GM12801 (cell line): ENCODE results near the gene GPC6.

ENCODE experiments used
- TF ChIP-seq, protein P1 (sequence below): IDR thresholded peaks from one replicate; pipeline ENCODE4 v1.5.1; 2011; ENCODE audit warnings: control low read depth; ENCODE audit not compliant: insufficient read length; ENCODE audit errors: extremely low read depth

The GPC6 gene

DNA sequence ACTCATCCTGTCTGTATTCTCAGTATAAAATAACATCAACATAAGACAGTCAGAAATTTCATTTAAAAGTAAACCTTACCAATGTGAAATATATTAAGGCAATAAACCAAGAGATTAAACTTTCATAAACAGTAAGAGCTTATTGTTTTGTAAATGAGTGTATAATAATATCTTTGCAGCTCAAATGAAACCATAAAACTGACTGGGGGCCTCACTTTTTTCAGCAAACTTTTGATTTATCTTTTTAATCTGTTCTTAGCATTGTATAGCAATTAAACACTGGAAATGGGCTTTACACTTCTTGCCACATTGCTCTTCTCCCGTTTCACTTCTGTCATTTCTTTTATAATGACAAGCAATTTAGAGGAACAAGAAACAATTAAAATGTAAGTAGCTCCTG is 580.3 kb downstream of the GPC6 start:
- TF ChIP-seq, protein P1, sequence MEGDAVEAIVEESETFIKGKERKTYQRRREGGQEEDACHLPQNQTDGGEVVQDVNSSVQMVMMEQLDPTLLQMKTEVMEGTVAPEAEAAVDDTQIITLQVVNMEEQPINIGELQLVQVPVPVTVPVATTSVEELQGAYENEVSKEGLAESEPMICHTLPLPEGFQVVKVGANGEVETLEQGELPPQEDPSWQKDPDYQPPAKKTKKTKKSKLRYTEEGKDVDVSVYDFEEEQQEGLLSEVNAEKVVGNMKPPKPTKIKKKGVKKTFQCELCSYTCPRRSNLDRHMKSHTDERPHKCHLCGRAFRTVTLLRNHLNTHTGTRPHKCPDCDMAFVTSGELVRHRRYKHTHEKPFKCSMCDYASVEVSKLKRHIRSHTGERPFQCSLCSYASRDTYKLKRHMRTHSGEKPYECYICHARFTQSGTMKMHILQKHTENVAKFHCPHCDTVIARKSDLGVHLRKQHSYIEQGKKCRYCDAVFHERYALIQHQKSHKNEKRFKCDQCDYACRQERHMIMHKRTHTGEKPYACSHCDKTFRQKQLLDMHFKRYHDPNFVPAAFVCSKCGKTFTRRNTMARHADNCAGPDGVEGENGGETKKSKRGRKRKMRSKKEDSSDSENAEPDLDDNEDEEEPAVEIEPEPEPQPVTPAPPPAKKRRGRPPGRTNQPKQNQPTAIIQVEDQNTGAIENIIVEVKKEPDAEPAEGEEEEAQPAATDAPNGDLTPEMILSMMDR = no peak

DNA sequence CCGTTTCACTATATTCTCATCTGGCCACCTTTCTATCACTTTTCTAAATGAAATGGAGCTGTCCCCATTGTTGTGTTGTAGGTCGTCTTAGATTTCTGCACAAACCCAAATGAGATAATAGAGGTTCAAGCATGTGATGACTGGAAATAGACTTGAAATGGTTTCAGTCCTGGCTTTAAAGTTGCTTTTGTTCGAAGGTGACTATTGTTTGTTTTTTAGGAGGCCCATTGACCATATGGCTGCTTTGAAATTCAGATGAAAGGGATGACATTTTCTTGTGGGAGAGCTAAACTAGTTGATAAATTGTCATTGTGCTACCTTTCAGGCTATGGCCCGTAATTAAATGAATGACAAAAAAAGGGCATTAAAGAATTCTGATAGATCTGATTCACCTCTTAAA is 583.7 kb downstream of the GPC6 start:
- TF ChIP-seq, protein P1 = no peak

DNA sequence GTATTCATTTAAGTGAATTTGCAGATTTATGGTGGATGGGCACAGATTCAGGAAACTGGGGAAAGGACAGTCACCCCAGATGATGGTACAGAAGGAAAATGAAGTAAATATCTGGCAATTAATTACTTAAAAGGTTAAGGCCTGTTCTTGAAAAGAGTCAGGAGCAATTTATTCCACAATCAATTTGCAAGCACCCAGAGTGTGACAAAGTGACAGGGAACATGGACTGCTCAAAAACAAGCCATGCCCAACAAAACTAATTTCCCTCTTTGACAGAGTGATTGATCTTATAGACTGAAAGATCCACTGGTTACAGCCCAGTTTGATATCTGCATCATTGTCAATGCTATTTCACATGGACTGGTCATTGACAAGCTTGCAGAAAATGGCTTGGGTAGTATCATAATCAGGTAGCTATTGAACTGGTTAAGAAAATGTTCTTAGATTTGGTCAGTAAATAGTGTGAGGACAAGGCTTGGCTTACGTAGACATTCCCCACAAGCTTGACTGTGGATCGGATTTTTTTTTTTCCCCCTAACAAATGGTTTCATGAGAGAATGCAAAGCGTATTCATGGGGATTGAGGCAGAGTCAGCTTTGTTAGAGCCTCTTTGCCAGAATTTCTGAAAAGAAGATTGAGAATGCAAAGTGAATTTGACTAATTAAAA is 584.6 kb downstream of the GPC6 start:
- TF ChIP-seq, protein P1 = no peak

DNA sequence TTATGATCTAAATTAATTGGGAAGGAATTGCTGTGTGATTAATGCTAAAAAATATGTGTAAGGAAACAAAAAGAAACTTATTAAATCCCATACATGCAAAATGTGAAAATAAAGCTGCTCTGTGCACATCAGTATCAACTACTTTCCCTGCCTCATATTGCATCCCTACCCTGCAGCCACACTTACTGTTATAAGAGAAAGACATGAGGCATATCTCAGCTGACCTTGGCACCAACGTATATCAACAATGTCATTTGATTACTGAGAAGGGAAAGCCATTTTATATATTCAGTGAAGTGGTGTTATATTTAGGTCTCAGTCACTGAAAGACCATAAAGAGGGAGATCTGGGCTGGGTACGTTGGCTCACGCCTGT is 585.1 kb downstream of the GPC6 start:
- TF ChIP-seq, protein P1 = no peak

DNA sequence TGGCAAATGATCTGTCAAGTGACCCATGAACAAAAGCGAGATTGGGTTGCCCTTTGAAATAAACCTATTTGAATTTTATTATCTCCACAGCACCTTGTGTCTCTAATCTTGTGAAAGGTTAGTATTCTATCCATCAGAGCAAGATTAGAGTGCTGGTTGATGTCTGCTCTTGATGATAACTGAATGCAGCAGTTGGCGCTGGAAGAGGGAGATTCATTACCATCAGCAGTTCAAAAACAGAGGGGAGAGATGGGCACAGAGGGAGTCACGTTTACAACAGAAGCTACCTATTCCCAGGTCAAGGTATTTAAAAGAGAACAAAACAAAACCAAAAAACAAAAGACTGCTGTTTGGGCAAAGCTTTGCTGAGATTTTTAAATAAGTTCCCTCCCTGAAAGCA is 588.1 kb downstream of the GPC6 start:
- TF ChIP-seq, protein P1 = no peak

DNA sequence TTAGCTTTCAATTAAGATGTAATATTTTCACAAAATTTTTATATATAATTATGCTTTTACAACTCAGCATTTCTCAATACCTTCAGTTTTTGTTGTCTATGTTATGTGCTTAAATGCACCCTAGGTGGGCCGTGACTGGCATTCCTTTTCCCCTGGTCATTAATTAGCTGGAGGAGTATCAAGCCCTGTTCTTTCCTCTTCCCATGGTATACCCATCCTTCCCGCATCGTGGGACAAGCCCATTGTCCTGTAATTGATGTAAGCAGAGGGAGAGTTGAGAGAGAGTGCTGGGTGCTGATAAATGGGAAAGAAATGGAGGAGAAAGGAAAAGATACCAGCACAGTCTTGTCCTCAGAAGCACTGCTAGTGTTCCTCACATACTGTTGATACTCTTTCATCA is 591.7 kb downstream of the GPC6 start:
- TF ChIP-seq, protein P1 = no peak

DNA sequence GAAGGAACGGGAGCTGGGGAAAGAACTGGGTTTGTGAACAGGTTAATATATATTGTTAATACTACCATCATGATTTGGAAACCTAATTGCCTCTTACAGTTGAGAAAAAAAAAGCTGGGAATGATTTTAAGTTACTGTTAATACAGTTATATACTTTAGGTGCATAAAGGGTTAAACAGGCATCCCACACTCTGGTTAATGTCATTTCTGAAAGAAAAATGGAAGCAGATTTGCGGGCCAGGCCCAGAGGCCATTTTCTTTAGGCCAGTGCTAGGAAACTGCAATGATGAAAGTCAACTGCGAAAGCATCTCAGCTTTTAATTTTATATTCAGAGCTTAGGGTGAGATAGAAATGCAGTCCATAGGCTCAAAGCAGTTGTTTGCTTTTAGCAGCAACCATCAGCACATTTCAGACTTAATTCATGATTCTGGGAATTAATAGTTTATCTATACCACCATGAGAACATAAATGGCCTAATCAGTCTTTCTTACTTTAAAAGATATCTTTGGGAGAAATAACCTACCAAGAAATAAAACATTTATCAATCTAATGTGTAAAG is 592.8 kb downstream of the GPC6 start:
- TF ChIP-seq, protein P1 = no peak

DNA sequence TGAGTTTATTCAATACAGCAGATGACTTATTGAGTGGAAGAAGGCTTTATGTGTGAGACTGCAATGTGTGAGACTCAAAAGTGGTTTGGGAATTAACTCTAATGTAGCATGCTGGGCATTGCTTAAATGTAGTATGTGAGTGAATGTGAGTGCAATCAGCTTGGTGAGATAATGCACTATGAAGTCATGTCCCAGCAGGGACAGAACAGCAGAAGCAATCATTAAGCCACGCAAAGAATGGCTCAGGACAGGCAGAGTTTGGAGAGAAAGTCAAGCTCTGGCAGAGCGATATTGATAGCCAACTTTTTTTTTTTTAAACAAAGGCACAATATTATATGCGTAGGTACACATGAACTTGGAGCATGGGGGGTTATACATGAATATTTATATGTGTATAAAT is 597.7 kb downstream of the GPC6 start:
- TF ChIP-seq, protein P1 = no peak
